Astrocyte (in vitro differentiated cells and primary cell): ENCODE data around the gene ZNF431. TPM values are rescaled to one million over a fixed set of nuclear protein-coding genes. Genes with fewer than 3 reads are reported as not detected.

ENCODE experiments used
- DNase-seq: peaks from one replicate; pipeline ENCODE4 v3.0.0-alpha.2; 2010; ENCODE audit warnings: low read depth
- FAIRE-seq: peaks from 2 replicates; lab custom pipeline; 2011; peaks lifted over from hg19 to GRCh38; lab: Jason Lieb, UNC
- H2AFZ ChIP-seq: 2 replicates; pipeline ENCODE4 v1.6.0; 2012; ENCODE audit warnings: low read depth, low read length, inconsistent platforms
- H3K27ac ChIP-seq: 2 replicates; pipeline ENCODE4 v1.5.1; 2011; ENCODE audit warnings: low read depth, low read length, inconsistent platforms
- H3K27me3 ChIP-seq: 2 replicates; pipeline ENCODE4 v1.6.0; 2011; ENCODE audit warnings: low read length, inconsistent platforms; ENCODE audit not compliant: insufficient read depth
- H3K36me3 ChIP-seq: 2 replicates; pipeline ENCODE4 v1.5.1; 2011; ENCODE audit warnings: low read length, inconsistent platforms; ENCODE audit not compliant: insufficient read depth
- H3K4me1 ChIP-seq: 2 replicates; pipeline ENCODE4 v1.5.1; 2011; ENCODE audit warnings: low read length, inconsistent platforms; ENCODE audit not compliant: insufficient read depth
- H3K4me2 ChIP-seq: 2 replicates; pipeline ENCODE4 v1.6.0; 2012; ENCODE audit warnings: low read length, inconsistent platforms
- H3K4me3 ChIP-seq: 2 replicates; pipeline ENCODE4 v1.5.1; 2011; ENCODE audit warnings: low read depth, mild to moderate bottlenecking, low read length, inconsistent platforms; ENCODE audit not compliant: insufficient read depth
- H3K79me2 ChIP-seq: 2 replicates; pipeline ENCODE4 v1.6.0; 2012; ENCODE audit warnings: mild to moderate bottlenecking, low read length, inconsistent platforms; ENCODE audit not compliant: insufficient read depth
- H3K9ac ChIP-seq: 2 replicates; pipeline ENCODE4 v1.6.0; 2012; ENCODE audit warnings: mild to moderate bottlenecking, low read length, inconsistent platforms
- H3K9me3 ChIP-seq: 2 replicates; pipeline ENCODE4 v1.5.1; 2012; ENCODE audit warnings: low read depth, mild to moderate bottlenecking, low read length, inconsistent platforms; ENCODE audit not compliant: insufficient read depth
- H4K20me1 ChIP-seq: 2 replicates; pipeline ENCODE4 v1.6.0; 2012; ENCODE audit warnings: low read length, inconsistent platforms; ENCODE audit not compliant: insufficient read depth
- H3K27ac Mint-ChIP-seq: one replicate; pipeline ENCODE4 v1.8.0; 2021; ENCODE audit warnings: mild to moderate bottlenecking, mixed read lengths; ENCODE audit not compliant: unreplicated experiment
- H3K27me3 Mint-ChIP-seq: one replicate; pipeline ENCODE4 v1.8.0; 2021; ENCODE audit warnings: low read depth, mixed read lengths; ENCODE audit not compliant: unreplicated experiment
- H3K36me3 Mint-ChIP-seq: one replicate; pipeline ENCODE4 v1.8.0; 2021; ENCODE audit warnings: low read depth, mixed read lengths; ENCODE audit not compliant: unreplicated experiment
- H3K4me1 Mint-ChIP-seq: one replicate; pipeline ENCODE4 v1.8.0; 2021; ENCODE audit warnings: low read depth, mixed read lengths; ENCODE audit not compliant: unreplicated experiment
- H3K4me3 Mint-ChIP-seq: one replicate; pipeline ENCODE4 v1.8.0; 2021; ENCODE audit warnings: mild to moderate bottlenecking, moderate library complexity, mixed read lengths; ENCODE audit not compliant: unreplicated experiment
- H3K9me3 Mint-ChIP-seq: one replicate; pipeline ENCODE4 v1.8.0; 2021; ENCODE audit warnings: mild to moderate bottlenecking, mixed read lengths; ENCODE audit not compliant: unreplicated experiment
- EZH2 ChIP-seq: IDR thresholded peaks from 2 replicates; pipeline ENCODE4 v1.6.1; 2012; ENCODE audit warnings: mild to moderate bottlenecking, low read length, inconsistent platforms; ENCODE audit not compliant: insufficient read depth
- total RNA-seq: library from RNA; stranded (reverse); gene quantifications from 2 replicates; pipeline ENCODE4 v1.2.1, GENCODE V29; 2021
- TF ChIP-seq, protein P1 (sequence below): IDR thresholded peaks from 2 replicates; pipeline ENCODE4 v1.5.1; 2011; ENCODE audit warnings: low read depth, mild to moderate bottlenecking, inconsistent platforms, low read length, moderate library complexity; ENCODE audit not compliant: insufficient read depth

ZNF431 gene
- total RNA-seq, 1 donor from 2014 or later: 29.4 TPM

DNA sequence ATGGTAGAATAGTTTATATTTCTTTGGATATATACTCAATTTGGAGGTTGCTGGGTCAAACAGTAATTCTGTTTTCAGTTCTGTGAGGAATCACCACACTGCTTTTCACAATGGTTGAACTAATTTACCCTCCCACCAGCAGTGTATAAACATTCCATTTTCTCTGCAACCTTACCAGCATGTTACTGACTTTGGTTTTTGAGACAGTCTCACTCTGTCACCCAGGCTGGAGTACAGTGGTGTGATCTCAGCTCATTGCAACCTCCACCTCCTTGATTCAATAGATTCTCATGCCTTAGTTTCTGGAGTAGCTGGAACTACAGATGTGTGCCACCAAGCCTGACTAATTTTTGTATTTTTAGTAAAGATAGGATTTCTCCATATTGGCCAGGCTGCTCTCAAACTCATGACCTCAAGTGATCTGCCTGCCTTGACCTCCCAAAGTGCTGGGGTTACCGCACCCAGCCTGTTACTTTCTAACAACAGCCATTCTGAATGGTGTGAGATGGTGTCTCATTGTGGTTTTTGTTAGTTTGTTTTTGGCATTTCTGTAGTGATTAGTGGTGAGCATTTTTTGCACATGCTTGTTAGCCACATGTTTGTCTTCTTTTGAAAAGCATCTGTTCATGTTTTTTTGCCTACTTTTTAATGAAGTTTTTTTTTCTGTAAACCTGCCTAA is 47.4 kb upstream of the ZNF431 start:
- Mint-ChIP-seq H3K9me3 (no peaks in the 10 kb centered on the region), H3K4me3 (no peak overlapping the region), H3K4me1 (peaks cover 24% of the 10 kb centered on the region), H3K27ac (peak overlapping the region; percentile 2), H3K36me3 (peaks cover 13% of the 10 kb centered on the region), H3K27me3 (no peaks in the 10 kb centered on the region)
- no peaks in the 10 kb centered on the region for H3K79me2 ChIP-seq
- H3K4me1 ChIP-seq: no peaks in the 10 kb centered on the region
- no peak overlapping the region for H2AFZ ChIP-seq
- no peaks in the 10 kb centered on the region for H3K27me3 ChIP-seq
- H4K20me1 ChIP-seq: no peaks in the 10 kb centered on the region
- H3K27ac ChIP-seq: no peak overlapping the region
- H3K9me3 ChIP-seq: no peaks in the 10 kb centered on the region
- no peaks in the 10 kb centered on the region for H3K36me3 ChIP-seq
- H3K9ac ChIP-seq: no peak overlapping the region
- H3K4me2 ChIP-seq: no peak overlapping the region
- FAIRE-seq (no peak), DNase-seq (no peak)
- TF ChIP-seq, protein P1, sequence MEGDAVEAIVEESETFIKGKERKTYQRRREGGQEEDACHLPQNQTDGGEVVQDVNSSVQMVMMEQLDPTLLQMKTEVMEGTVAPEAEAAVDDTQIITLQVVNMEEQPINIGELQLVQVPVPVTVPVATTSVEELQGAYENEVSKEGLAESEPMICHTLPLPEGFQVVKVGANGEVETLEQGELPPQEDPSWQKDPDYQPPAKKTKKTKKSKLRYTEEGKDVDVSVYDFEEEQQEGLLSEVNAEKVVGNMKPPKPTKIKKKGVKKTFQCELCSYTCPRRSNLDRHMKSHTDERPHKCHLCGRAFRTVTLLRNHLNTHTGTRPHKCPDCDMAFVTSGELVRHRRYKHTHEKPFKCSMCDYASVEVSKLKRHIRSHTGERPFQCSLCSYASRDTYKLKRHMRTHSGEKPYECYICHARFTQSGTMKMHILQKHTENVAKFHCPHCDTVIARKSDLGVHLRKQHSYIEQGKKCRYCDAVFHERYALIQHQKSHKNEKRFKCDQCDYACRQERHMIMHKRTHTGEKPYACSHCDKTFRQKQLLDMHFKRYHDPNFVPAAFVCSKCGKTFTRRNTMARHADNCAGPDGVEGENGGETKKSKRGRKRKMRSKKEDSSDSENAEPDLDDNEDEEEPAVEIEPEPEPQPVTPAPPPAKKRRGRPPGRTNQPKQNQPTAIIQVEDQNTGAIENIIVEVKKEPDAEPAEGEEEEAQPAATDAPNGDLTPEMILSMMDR: no peak
- no peak for TF ChIP-seq EZH2
- H3K4me3 ChIP-seq: no peak overlapping the region

DNA sequence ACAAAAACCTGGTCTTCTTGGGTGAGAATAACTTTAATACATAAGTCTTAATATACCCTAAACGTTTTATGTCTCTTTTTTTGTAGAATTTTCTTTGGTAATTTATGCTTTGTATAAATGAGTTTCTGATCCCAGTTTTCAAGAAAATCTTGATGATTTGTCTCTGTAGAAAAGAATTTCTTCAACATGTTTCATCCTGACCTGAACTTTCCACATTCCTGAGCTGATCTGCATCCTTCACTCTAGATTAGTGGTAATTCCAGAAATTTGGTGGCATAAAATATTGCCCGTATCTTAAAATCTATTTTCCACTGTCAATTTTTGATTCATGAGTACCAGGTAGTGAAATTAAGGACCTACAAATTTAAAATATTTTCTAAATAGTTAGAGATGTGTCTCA is 43.5 kb upstream of the ZNF431 start:
- Mint-ChIP-seq H3K27ac (no peak overlapping the region), H3K4me3 (no peak overlapping the region), H3K36me3 (peaks cover 12% of the 10 kb centered on the region), H3K4me1 (peaks cover 15% of the 10 kb centered on the region), H3K27me3 (no peaks in the 10 kb centered on the region), H3K9me3 (no peaks in the 10 kb centered on the region)
- FAIRE-seq: no peak
- H3K27ac ChIP-seq: no peak overlapping the region
- no peaks in the 10 kb centered on the region for H4K20me1 ChIP-seq
- no peaks in the 10 kb centered on the region for H3K36me3 ChIP-seq
- no peaks in the 10 kb centered on the region for H3K9me3 ChIP-seq
- H3K4me2 ChIP-seq: no peak overlapping the region
- no peak for DNase-seq
- H3K79me2 ChIP-seq: no peaks in the 10 kb centered on the region
- H3K4me3 ChIP-seq: no peak overlapping the region
- TF ChIP-seq EZH2: no peak
- TF ChIP-seq, protein P1: no peak
- no peak overlapping the region for H3K9ac ChIP-seq
- no peak overlapping the region for H2AFZ ChIP-seq
- H3K4me1 ChIP-seq: no peaks in the 10 kb centered on the region
- H3K27me3 ChIP-seq: no peaks in the 10 kb centered on the region

DNA sequence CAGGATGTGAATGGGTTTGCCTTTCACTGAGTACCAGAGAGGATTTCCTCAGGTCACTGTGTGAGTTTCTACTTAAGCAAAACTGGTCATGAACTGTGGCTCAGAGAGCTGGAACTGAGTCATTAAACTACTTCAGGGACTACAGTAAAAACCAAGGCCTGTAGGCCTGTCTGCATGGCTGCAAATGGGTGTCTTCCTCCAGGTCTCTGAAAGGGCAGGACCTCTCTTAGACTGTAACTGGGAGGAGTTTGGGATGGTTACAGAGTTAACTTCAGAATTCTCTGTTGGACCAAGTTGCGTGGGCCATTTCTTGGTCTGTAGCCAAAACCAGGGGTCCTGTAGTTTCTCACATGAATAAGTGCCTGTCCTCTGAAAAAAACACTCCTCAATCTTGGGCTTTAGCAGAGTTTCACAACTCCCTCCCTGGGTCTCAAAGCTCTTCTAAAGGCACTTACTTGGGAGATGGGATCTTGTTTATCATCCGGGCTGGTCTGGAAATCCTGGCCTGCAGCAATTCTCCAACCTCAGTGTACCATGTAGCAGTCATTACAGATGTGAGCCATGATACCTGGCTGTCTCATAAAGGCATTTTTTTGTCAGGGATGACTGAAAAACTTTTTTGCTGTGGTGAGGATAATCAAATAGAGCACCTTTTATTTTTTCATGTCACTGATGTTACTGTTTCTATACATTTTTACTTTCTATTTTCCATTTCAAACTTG is 40.2 kb upstream of the ZNF431 start:
- no peaks in the 10 kb centered on the region for H3K4me1 ChIP-seq
- no peaks in the 10 kb centered on the region for H4K20me1 ChIP-seq
- Mint-ChIP-seq H3K27me3 (no peaks in the 10 kb centered on the region), H3K4me1 (peaks cover 10% of the 10 kb centered on the region), H3K27ac (peak overlapping the region; percentile 8), H3K4me3 (no peak overlapping the region), H3K9me3 (no peaks in the 10 kb centered on the region), H3K36me3 (peaks cover 6% of the 10 kb centered on the region)
- no peak overlapping the region for H3K4me3 ChIP-seq
- H3K9me3 ChIP-seq: no peaks in the 10 kb centered on the region
- no peaks in the 10 kb centered on the region for H3K27me3 ChIP-seq
- no peak for TF ChIP-seq EZH2
- TF ChIP-seq, protein P1: no peak
- no peak overlapping the region for H3K4me2 ChIP-seq
- H3K9ac ChIP-seq: no peak overlapping the region
- H3K27ac ChIP-seq: no peak overlapping the region
- FAIRE-seq (no peak), DNase-seq (peak; percentile 31)
- H2AFZ ChIP-seq: no peak overlapping the region
- H3K36me3 ChIP-seq: no peaks in the 10 kb centered on the region
- no peaks in the 10 kb centered on the region for H3K79me2 ChIP-seq
